Colonic mucosa (tissue), 4 donors: Measurements from ENCODE around the gene FRMPD3. TPM values are rescaled to one million over a fixed set of nuclear protein-coding genes. Genes with fewer than 3 reads are reported as not detected.
"Not testable (repeated sequence)": the region's sequence is repeated elsewhere in the genome, so short reads cannot be mapped to it uniquely, and the experiment has no call there.

ENCODE experiments used
- DNase-seq: peaks from one replicate; pipeline ENCODE4 v3.0.0-alpha.2; 2020
- H3K27ac ChIP-seq: fragments of 200-600 bp; one replicate; pipeline ENCODE4 v1.8.0; 2021
- H3K27me3 ChIP-seq: fragments of 200-600 bp; one replicate; pipeline ENCODE4 v1.8.0; 2021
- H3K36me3 ChIP-seq: fragments of 200-600 bp; one replicate; pipeline ENCODE4 v1.8.0; 2021
- H3K4me1 ChIP-seq: fragments of 200-600 bp; one replicate; pipeline ENCODE4 v1.8.0; 2021; ENCODE audit warnings: mild to moderate bottlenecking
- H3K4me3 ChIP-seq: fragments of 200-600 bp; one replicate; pipeline ENCODE4 v1.8.0; 2021
- H3K9ac ChIP-seq, 2 donors: one replicate each; pipeline ENCODE4 v1.7.0; 2013; ENCODE audit warnings: control low read depth in 2 of 2, low read depth in 2 of 2, low read length in 2 of 2
- H3K9me3 ChIP-seq: fragments of 200-600 bp; one replicate; pipeline ENCODE4 v1.8.0; 2021
- intact Hi-C: fragments of 100-400 bp; cut with DNase I; formaldehyde crosslinking; loops from one replicate; pipeline ENCODE4 v1.14.1; 2022
- total RNA-seq, 2 donors: library from RNA; stranded (reverse); fragmentation: NEBNext Ultra II Directional in 1 of 2; extraction: Animal tissue kit (Norgen Biotek cat#: 25700) in 1 of 2; gene quantifications; one replicate each; pipeline ENCODE4 v1.2.1, GENCODE V29; 2021
- TF ChIP-seq, protein P1 (sequence below): fragments of 200-600 bp; IDR thresholded peaks from one replicate; pipeline ENCODE4 v1.8.0; 2022; ENCODE audit warnings: antibody characterized with exemption, mild to moderate bottlenecking
- donor health status: healthy.
- donor health status: DM: no; HTN: no; CAD: no.
- donor health status: DM: no; HTN: no; CAD: no.

FRMPD3 gene
- total RNA-seq, 2 donors from 2014 or later: 0.13 to 0.42 TPM

GRCh38 chrX:107457289-107457688, 7.8 kb downstream of the FRMPD3 start:
- Histone ChIP-seq H3K9ac (no peak overlapping the region), H3K27me3 (no peaks in the 10 kb centered on the region), H3K4me1 (no peaks in the 10 kb centered on the region), H3K4me3 (no peak overlapping the region), H3K27ac (no peak overlapping the region), H3K36me3 (no peaks in the 10 kb centered on the region), H3K9me3 (no peaks in the 10 kb centered on the region)
- no peak for DNase-seq
- TF ChIP-seq, protein P1, sequence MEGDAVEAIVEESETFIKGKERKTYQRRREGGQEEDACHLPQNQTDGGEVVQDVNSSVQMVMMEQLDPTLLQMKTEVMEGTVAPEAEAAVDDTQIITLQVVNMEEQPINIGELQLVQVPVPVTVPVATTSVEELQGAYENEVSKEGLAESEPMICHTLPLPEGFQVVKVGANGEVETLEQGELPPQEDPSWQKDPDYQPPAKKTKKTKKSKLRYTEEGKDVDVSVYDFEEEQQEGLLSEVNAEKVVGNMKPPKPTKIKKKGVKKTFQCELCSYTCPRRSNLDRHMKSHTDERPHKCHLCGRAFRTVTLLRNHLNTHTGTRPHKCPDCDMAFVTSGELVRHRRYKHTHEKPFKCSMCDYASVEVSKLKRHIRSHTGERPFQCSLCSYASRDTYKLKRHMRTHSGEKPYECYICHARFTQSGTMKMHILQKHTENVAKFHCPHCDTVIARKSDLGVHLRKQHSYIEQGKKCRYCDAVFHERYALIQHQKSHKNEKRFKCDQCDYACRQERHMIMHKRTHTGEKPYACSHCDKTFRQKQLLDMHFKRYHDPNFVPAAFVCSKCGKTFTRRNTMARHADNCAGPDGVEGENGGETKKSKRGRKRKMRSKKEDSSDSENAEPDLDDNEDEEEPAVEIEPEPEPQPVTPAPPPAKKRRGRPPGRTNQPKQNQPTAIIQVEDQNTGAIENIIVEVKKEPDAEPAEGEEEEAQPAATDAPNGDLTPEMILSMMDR: no peak
- intact Hi-C loops: no loop called here

DNA sequence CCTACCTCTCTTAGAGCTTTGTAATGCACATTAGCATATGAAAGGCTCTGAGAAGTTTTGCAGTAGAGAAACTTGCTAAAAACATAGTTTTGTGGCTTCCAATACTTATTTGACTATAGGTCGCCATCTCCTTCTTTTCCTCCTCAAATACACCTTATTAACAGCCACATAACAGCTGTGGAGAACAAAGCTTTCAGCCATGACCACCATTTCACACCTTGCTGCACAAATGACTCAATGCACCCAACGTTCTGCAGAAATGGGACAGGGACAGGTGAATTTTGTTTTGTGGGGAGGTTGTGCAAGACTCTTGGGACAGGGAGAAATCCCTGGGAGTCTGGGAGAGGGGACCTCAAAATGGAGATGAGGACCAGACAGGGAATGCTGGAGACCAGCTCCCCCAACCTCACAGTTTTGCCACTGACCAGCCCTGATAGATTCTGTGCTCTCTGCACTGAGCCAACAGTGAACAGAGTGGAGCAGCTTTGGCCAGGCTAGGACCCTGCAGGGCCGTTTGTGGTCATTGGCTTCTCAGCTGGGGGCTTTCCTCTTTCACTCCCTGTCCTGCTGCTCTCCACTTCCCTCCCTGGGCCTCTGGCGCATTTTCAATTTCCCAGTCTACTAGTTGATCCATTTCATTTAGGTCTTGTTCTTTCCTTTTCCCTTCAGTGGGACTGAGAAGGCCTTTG, 16.6 kb downstream of the FRMPD3 start:
- Histone ChIP-seq H3K27me3 (no peaks in the 10 kb centered on the region), H3K4me1 (no peaks in the 10 kb centered on the region), H3K27ac (no peak overlapping the region), H3K36me3 (no peaks in the 10 kb centered on the region), H3K4me3 (no peak overlapping the region), H3K9ac (no peak overlapping the region), H3K9me3 (no peaks in the 10 kb centered on the region)
- TF ChIP-seq, protein P1: no peak
- intact Hi-C loops: no loop called here
- DNase-seq: no peak

DNA sequence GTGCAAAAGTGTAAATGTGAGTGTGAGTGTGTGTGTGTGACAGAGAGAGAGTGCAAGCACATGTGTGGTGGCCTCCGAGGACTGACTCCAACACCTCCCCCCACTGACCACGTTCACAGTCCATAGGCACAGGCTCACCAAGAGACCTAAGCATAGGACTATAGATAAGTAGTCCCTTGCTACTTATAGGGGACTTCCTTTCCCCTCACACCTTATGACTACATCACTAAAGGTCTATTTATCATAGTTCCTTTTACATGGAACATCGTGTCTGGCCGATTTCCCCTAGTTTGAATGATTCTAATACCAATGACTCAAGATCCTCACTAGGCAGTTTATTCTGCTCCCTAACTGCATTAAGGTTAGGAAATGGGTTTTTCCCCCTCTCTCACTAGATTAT, 17.8 kb downstream of the FRMPD3 start:
- Histone ChIP-seq H3K9ac (no peak overlapping the region), H3K9me3 (no peaks in the 10 kb centered on the region), H3K27me3 (no peaks in the 10 kb centered on the region), H3K36me3 (no peaks in the 10 kb centered on the region), H3K4me1 (no peaks in the 10 kb centered on the region), H3K27ac (no peak overlapping the region), H3K4me3 (no peak overlapping the region)
- intact Hi-C loops: no loop called here
- TF ChIP-seq, protein P1: no peak
- DNase-seq: no peak

- intact Hi-C loops: no loop called here
- Histone ChIP-seq H3K4me3 (no peak overlapping the region), H3K9ac (no peak overlapping the region)
Measured at GRCh38 chrX:107470198-107470597, 20.7 kb downstream of the FRMPD3 start.

DNA sequence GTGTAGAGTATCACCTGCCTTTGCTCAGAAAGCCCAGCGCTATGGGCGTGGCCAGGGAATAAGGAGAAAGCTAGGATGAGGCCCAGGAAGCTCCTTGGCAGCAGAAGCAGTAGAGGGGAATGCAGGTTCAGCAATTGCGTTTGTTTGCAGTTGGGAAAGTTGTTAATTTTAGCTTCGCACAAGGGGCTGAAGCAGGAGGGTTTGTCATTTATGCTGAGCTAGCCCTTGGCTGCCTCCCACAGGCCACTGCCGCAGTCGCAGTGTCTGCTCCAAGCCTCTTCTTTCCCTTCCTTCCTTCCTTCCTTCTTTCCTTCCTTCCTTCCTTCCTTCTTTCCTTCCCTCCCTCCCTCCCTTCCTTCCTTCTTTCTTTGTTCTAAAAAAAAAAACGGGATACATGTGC, 21.5 kb downstream of the FRMPD3 start:
- Histone ChIP-seq H3K27me3 (no peaks in the 10 kb centered on the region), H3K4me3 (no peak overlapping the region), H3K36me3 (no peaks in the 10 kb centered on the region), H3K9ac (no peak overlapping the region), H3K9me3 (no peaks in the 10 kb centered on the region), H3K4me1 (no peaks in the 10 kb centered on the region), H3K27ac (no peak overlapping the region)
- intact Hi-C loops: no loop called here
- TF ChIP-seq, protein P1: no peak
- no peak for DNase-seq

More at GRCh38 chrX:107470198-107470597, 20.7 kb downstream of the FRMPD3 start:
- H3K36me3 ChIP-seq: no peaks in the 10 kb centered on the region
- no peaks in the 10 kb centered on the region for H3K27me3 ChIP-seq
- no peak for DNase-seq
- TF ChIP-seq, protein P1: no peak
- no peaks in the 10 kb centered on the region for H3K9me3 ChIP-seq
- no peaks in the 10 kb centered on the region for H3K4me1 ChIP-seq
- no peak overlapping the region for H3K27ac ChIP-seq

DNA sequence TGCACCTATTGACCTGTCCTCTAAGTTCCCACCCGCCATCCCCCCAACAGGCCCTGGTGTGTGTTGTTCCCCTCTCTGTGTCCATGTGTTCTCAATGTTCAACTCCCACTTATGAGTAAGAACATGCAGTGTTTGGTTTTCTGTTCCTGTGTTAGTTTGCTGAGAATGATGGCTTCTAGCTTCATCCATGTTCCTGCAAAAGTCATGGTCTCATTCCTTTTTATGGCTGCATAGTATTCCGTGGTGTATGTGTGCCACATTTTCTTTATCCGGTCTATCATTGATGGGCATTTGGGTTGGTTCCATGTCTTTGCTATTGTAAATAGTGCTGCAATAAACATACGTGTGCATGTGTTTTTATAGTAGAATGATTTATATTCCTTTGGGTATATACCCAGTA, 22.0 kb downstream of the FRMPD3 start:
- H3K27me3 ChIP-seq, H3K36me3 ChIP-seq, intact Hi-C loops, H3K9ac ChIP-seq, H3K9me3 ChIP-seq, DNase-seq, H3K4me3 ChIP-seq, H3K27ac ChIP-seq, H3K4me1 ChIP-seq: not testable (repeated sequence)
